Activated CD4-positive, alpha-beta T cell treated with anti-CD3 and anti-CD28 coated beads, Interleukin-10, Interleukin-2, amounts not matched to agents 100 ng/mL and 50 ng/mL, durations not matched to agents 16 hours and 8 hours (primary cell): ENCODE results near the gene PTBP2.
A peak's percentile ranks its signal among the peaks of the same experiment; 100 is the strongest.

Source experiments
- DNase-seq: peaks from one replicate; pipeline ENCODE4 v3.0.0-alpha.2; 2020

PTBP2 gene

GRCh38 chr1:96721416-96722160 lies at the start of gene PTBP2:
TSS of gene PTBP2 (plus strand) at chr1:96721784. CDS start at chr1:96721865, 81 bp downstream.
- peak; percentile 86 for DNase-seq

DNA sequence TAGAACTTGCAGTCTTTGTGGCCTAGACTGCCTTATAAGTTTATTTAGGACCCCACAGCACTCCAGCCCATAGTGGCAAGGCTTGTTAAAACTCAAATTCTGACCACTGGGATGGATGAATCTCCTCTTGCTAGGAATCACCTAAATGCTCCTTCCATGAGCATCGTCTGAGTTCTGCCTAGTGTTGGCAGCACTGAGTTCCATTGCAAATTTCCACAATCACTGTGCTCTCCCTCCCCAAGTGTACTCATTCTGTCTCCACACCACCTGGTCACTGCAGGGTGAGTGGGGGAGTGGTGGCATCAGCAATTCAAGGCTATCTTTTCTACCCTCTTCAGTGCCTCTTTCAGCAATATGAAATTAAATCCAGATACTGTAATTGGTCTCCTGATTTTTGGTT lies 46.7 kb upstream of the PTBP2 start:
- no peak for DNase-seq

DNA sequence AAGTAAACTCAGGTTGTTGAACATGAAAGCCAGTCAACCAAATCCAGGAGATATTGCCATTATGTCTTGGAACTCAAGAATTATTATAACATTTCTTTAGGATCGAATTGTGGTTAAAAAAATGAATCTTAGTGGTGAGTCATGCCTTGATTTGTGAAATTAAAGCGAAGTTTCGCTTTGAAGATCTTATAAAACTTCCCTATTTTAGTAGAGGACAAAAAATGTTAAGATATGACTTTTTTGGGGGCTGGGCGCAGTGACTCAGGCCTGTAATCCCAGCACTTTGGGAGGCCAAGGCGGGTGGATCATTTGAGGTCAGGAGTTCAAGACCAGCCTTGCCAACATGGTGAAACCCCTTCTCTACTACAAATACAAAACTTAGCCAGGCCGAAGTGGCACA lies 39.5 kb upstream of the PTBP2 start:
- DNase-seq = no peak

GRCh38 chr1:96683931-96684330 lies 37.7 kb upstream of the PTBP2 start:
- DNase-seq = no peak

GRCh38 chr1:96684744-96685143 lies 36.8 kb upstream of the PTBP2 start:
- no peak for DNase-seq

- no peak for DNase-seq
Measured at GRCh38 chr1:96688767-96689166, 32.8 kb upstream of the PTBP2 start.

GRCh38 chr1:96695954-96696353 lies 25.6 kb upstream of the PTBP2 start:
- no peak for DNase-seq

- no peak for DNase-seq
Measured at GRCh38 chr1:96698342-96698983, 23.1 kb upstream of the PTBP2 start.

DNA sequence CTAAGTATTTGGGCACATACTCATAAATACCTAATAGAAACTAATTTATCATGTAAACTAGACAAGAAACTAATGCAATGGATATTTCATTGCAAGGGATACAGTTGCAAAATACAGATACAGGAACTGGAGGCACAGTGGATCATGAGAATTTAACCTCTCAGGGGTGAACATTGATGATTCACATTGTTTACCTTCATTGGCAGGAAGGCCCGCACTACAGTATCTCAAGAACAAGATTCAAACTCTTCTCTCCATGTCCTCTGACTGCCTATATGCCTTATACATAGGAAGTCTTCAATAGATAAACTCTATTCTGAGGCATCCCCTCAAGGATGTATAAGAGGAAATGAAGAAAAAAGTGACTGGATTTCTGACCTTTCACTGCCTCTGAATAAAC lies 18.4 kb upstream of the PTBP2 start:
- DNase-seq = no peak

DNA sequence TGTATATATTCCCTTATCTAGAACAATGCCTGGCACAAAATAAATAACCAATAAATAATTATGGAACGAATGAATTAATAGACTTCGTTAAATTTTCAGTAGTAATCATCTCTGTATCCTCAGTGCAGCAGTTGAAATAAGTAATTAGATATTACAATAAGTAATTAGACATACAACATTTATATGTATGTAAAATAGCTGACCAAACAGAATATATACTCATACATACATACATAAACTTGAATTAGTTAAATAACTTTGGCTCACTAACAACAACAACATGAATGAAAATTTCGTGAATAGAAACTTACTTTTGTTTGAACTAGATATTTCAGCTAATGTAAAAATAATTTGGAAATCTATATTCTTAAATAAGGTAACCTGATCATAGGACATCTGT lies 14.6 kb upstream of the PTBP2 start:
- DNase-seq = no peak

- DNase-seq = no peak
Measured at GRCh38 chr1:96708482-96708881, 13.1 kb upstream of the PTBP2 start.

DNA sequence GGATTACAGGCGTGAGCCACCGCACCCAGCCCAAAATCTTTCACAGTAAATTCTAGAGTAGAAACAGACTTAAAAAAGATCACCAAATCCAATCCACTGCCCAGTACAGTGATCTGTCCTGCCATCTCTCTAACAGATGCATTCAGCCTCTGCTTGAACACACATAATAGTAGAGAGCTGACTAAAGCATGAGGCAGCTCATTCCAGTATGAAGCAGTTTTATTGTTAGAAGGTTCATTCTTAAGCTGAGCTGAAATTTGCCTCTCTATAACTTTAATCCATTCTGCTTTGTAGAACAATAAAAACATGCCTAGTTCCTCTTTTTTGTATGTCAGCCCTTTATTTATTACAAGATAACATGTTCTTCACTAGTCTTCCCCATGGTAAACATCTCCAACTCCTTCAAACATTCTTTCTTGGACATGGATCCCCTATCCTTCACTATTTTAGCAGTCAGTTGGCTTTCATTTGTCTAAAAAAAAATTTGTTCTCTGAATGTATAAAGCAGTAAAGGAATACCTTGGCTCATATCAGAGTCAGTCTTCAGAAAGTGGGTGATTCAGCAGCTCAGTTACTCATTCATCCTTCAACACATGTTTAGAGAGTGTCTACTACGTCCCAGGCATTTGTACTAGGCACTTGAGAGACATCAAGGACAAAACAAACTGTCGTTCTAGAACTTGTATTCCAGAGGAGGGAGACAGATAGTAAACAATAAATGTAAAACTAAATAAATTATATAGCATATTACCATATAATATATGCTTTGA lies 10.7 kb upstream of the PTBP2 start:
- DNase-seq = no peak

- DNase-seq = no peak
Measured at GRCh38 chr1:96713649-96714048, 7.9 kb upstream of the PTBP2 start.

- no peak for DNase-seq
Measured at GRCh38 chr1:96714881-96715280, 6.7 kb upstream of the PTBP2 start.

- DNase-seq = no peak
Measured at GRCh38 chr1:96715482-96715881, 6.1 kb upstream of the PTBP2 start.

DNA sequence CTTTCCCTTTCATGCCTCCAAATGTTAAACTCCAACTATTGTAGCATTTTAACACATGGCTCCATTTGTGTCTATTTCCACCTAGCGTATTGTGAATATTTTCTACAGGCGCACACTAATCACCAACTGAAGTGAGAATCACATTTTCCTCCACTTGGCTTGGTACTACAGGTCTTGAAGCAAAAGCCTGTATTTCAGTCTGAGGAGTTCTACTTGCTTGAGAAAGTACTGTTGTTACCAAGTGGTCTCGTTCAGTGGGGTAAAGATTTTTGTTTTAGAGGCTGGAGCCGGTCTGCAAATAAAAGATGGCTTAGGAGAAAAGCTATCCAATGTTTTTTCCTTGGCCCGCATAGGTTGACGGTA lies 550 bp upstream of the PTBP2 start:
- DNase-seq = peak; percentile 3

DNA sequence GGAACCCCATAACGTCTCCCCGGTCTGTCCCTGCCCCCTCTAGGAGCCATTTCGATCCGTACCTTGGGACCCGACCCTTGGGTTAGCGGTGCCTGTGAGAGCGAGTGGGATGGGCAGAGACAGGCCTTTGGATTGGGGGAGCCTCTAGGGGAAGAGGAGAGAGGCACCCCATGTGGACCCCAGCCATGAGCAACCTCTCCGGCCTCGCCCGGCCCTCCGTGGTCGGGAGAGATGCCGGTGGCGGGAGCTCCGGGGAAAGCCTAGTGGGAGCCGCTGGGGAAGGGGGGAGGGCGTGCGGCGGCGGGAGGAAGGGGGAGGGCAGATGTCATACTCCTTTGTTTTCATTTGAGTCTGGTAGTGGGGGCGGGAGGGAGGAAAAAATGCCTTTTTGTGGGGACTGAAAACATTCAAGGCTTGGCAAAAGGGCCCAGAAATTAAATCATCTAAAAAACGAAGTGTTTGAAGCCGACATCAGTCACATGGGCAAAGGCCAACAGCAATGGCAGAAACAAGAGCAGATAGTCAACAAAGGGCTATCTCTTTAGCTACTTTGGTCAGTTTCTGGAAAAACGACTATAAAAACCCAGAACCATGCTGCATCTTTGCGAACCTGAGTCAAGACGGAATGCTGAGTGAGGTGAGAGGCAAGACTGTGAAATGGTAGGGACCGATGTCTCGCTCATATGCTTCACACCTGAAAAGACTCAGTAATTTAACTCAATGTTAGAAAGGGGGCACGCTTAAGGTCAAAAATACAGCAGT lies 758 bp downstream of the PTBP2 start:
- no peak for DNase-seq

DNA sequence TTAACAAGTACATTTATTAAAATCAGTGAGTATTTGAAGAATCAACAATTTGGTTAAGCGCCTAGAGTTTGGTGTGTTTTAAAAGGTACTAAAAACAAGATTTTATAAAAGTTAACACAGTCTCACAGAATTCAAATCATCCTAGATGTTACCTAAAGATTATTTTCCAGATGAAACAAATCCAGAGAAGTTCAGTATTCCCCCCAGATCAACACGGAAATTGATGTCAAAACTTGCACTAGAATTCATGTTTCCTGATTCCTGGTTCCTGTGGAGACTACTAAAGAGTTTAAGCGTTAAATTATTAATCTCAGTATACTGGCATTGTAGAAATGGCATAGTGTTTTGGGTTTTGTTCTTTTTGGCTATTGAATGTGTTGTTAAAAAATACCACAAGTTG lies 1.4 kb downstream of the PTBP2 start:
- DNase-seq = no peak

GRCh38 chr1:96723377-96723776 lies 1.8 kb downstream of the PTBP2 start:
- DNase-seq = no peak

GRCh38 chr1:96723936-96724335 lies 2.4 kb downstream of the PTBP2 start:
- DNase-seq = no peak

DNA sequence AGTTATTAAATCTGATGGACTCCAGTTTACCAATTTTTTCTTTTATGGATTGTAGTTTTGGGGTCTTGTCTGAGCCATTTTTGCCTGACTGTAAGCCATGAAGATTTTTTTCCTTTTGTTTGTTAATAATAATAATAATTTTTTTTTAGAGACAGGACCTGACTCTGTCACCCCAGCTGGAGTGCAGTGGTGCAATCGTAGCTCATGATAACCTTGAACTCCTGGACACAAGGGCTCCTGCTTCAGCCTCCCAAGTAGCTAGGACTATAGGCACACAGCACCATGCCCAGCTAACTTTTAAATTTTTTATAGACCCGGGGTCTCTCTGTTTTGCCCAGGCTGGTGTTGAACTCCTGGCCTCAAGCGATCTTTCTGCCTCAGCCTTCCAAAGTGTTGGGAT lies 6.3 kb downstream of the PTBP2 start:
- no peak for DNase-seq

GRCh38 chr1:96730574-96731298 lies 9.2 kb downstream of the PTBP2 start:
- no peak for DNase-seq

DNA sequence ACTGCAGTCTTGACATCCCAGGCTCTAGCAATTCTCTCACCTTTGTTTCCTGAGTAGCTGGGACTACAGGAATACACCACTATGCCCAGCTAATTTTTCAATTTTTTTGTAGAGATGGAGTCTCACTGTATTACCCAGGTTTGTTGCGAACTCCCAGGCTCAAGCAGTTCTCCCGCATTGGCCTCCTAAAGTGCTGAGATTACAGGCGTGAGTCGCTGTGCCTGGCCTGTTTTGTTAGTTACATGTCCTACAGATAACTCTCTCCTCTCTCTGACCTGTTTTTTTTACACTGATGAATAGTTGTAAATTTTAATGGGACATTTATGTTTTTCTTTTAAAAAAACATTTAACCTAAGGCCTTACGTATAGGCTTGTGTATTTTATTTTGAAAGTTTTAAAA lies 19.8 kb downstream of the PTBP2 start:
- no peak for DNase-seq
